GM12878 (cell line): Measurements from ENCODE around the gene CACNA2D3. TPM values are rescaled to one million over a fixed set of nuclear protein-coding genes. Genes with fewer than 3 reads are reported as not detected.

ENCODE experiments used
- ATAC-seq: fragments of 200-7000 bp; cut with Tn5 transposase; 3 replicates; pipeline ENCODE4 v1.9.1; 2020; ENCODE audit warnings: mild to moderate bottlenecking, moderate library complexity
- BruUV-seq: library from RNA; stranded (reverse); fragments of 400-500 nt; replicated peaks from 2 replicates; lab custom pipeline; 2021; lab: Mats Ljungman, UMichigan
- CTCF ChIA-PET: fragments of 300-600 bp; sonication (Branson Sonifier 250); formaldehyde crosslinking; extraction: SDS; loops from one replicate; lab custom pipeline; 2021; ENCODE audit warnings: inconsistent platforms; lab: Yijun Ruan, JAX
- POLR2A ChIA-PET: fragments of 350-600 bp; formaldehyde crosslinking; extraction: SDS; loops from one replicate; lab custom pipeline; 2021; ENCODE audit warnings: inconsistent platforms; lab: Charles Lee
- RAD21 ChIA-PET: fragments of 300-600 bp; sonication (Branson Sonifier 250); formaldehyde crosslinking; loops from one replicate; lab custom pipeline; 2023; ENCODE audit warnings: antibody characterized with exemption; ENCODE audit not compliant: unreplicated experiment; lab: Charles Lee
- SMC1A ChIA-PET: fragments of 300-600 bp; sonication (Branson Sonifier 250); formaldehyde crosslinking; loops from one replicate; lab custom pipeline; 2023; ENCODE audit not compliant: unreplicated experiment, uncharacterized antibody; lab: Charles Lee
- DNase-seq: peaks from one replicate; pipeline ENCODE4 v3.0.0-alpha.2; 2011; ENCODE audit warnings: low read depth, low spot score
- FAIRE-seq: peaks from 3 replicates; lab custom pipeline; 2011; peaks lifted over from hg19 to GRCh38; lab: Jason Lieb, UNC
- H2AFZ ChIP-seq: 2 replicates; pipeline ENCODE4 v1.6.0; 2011; ENCODE audit warnings: low read depth, low read length, control low read depth; ENCODE audit not compliant: control insufficient read depth
- H3K27ac ChIP-seq: 2 replicates; pipeline ENCODE4 v1.5.1; 2011; ENCODE audit warnings: control low read depth; ENCODE audit not compliant: control insufficient read depth, insufficient read depth
- H3K27me3 ChIP-seq, 2 experiments: replicated peaks in 1 of 2; 2 replicates each; pipeline versions ENCODE4 v1.6.0 to v1.6.1; 2011; ENCODE audit warnings: low read length in 1 of 2; ENCODE audit not compliant: control insufficient read depth in 2 of 2, insufficient read depth in 2 of 2
- H3K36me3 ChIP-seq, 2 experiments: 2 replicates each; pipeline ENCODE4 v1.5.1; 2011; ENCODE audit warnings: low read length in 1 of 2; ENCODE audit not compliant: control insufficient read depth in 2 of 2, insufficient read depth in 2 of 2
- H3K4me1 ChIP-seq: 2 replicates; pipeline ENCODE4 v1.6.1; 2011; ENCODE audit warnings: mild to moderate bottlenecking, low read length, moderate library complexity, mixed read lengths; ENCODE audit not compliant: control insufficient read depth, insufficient read depth
- H3K4me2 ChIP-seq: 2 replicates; pipeline ENCODE4 v1.6.0; 2011; ENCODE audit warnings: control low read depth; ENCODE audit not compliant: control insufficient read depth, insufficient read depth
- H3K4me3 ChIP-seq: fragments of 200-600 bp; sonication (generic); 2 replicates; pipeline ENCODE4 v1.5.1; 2016
- H3K79me2 ChIP-seq: 2 replicates; pipeline ENCODE4 v1.6.0; 2011; ENCODE audit warnings: low read length; ENCODE audit not compliant: control insufficient read depth, insufficient read depth
- H3K9ac ChIP-seq: 2 replicates; pipeline ENCODE4 v1.8.0; 2011; ENCODE audit warnings: low read length, control low read depth, mixed read lengths; ENCODE audit not compliant: control insufficient read depth, insufficient read depth
- H3K9me3 ChIP-seq: replicated peaks from 3 replicates; pipeline ENCODE4 v1.5.1; 2011; ENCODE audit warnings: mild to moderate bottlenecking, low read length; ENCODE audit not compliant: control insufficient read depth, insufficient read depth
- H4K20me1 ChIP-seq: 2 replicates; pipeline ENCODE4 v1.6.0; 2011; ENCODE audit not compliant: control insufficient read depth, insufficient read depth
- CHD2 ChIP-seq: IDR thresholded peaks from 2 replicates; pipeline ENCODE4 v1.6.1; 2011; ENCODE audit warnings: low read depth, low read length, improper control_type of control experiment, borderline replicate concordance
- E2F4 ChIP-seq: IDR thresholded peaks from 2 replicates; pipeline ENCODE4 v1.6.1; 2012; ENCODE audit warnings: low read depth, low read length, improper control_type of control experiment
- GABPA ChIP-seq: IDR thresholded peaks from 2 replicates; pipeline ENCODE4 v1.6.1; 2014; ENCODE audit warnings: antibody characterized with exemption, low read depth, mild to moderate bottlenecking, inconsistent platforms
- HDAC6 ChIP-seq: fragments of 200-600 bp; sonication (generic); IDR thresholded peaks from one replicate; pipeline ENCODE4 v1.8.0; 2017; ENCODE audit warnings: antibody characterized with exemption; ENCODE audit not compliant: unreplicated experiment
- LARP7 ChIP-seq: fragments of 450-650 bp; IDR thresholded peaks from 2 replicates; pipeline ENCODE4 v1.6.1; 2017; ENCODE audit warnings: mild to moderate bottlenecking
- NFYB ChIP-seq: IDR thresholded peaks from 2 replicates; pipeline ENCODE4 v1.6.1; 2011; ENCODE audit warnings: low read depth, mild to moderate bottlenecking, low read length, improper control_type of control experiment, moderate library complexity; ENCODE audit not compliant: insufficient read depth
- PRDM15 ChIP-seq: fragments of 450-650 bp; formaldehyde crosslinking; IDR thresholded peaks from 2 replicates; pipeline ENCODE4 v1.4.0; 2020; ENCODE audit warnings: mild to moderate bottlenecking, moderate library complexity
- RBBP5 ChIP-seq: fragments of 200-600 bp; sonication (generic); conservative IDR thresholded peaks from 2 replicates; pipeline ENCODE4 v1.6.1; 2016
- RUNX3 ChIP-seq: IDR thresholded peaks from 2 replicates; pipeline ENCODE4 v1.6.1; 2012; ENCODE audit warnings: low read length, inconsistent platforms
- SIN3A ChIP-seq: IDR thresholded peaks from 2 replicates; pipeline ENCODE4 v1.6.1; 2012; ENCODE audit warnings: low read depth, low read length, improper control_type of control experiment
- SIX5 ChIP-seq: IDR thresholded peaks from 2 replicates; pipeline ENCODE4 v1.6.1; 2011; ENCODE audit warnings: mild to moderate bottlenecking, low read depth, low read length, moderate library complexity; ENCODE audit not compliant: severe bottlenecking
- TCF12 ChIP-seq: IDR thresholded peaks from 2 replicates; pipeline ENCODE4 v1.6.1; 2011; ENCODE audit warnings: low read depth, mild to moderate bottlenecking, low read length
- ZNF217 ChIP-seq: fragments of 450-650 bp; IDR thresholded peaks from 2 replicates; pipeline ENCODE4 v1.6.1; 2017; ENCODE audit warnings: antibody characterized with exemption, mild to moderate bottlenecking
- ZZZ3 ChIP-seq: IDR thresholded peaks from 2 replicates; pipeline ENCODE4 v1.6.1; 2011; ENCODE audit warnings: low read depth; ENCODE audit not compliant: control insufficient read depth, insufficient read length
- WGBS: methylation state at CpG from one replicate; pipeline ENCODE4 v1.1.6; 2016; ENCODE audit warnings: low lambda C conversion rate; ENCODE audit not compliant: insufficient replicate concordance, insufficient coverage; ENCODE audit errors: missing lambda C conversion rate; 5-methylcytosine and 5-hydroxymethylcytosine counted together
- in situ Hi-C: fragments of 300-500 bp; cut with MboI; formaldehyde crosslinking; loops from 9 replicates; pipeline ENCODE4 v1.14.3; 2018; ENCODE audit warnings: mixed read lengths
- intact Hi-C: fragments of 100-400 bp; cut with micrococcal nuclease; formaldehyde crosslinking; loops from one replicate; pipeline ENCODE4 v1.14.2; 2022; ENCODE audit not compliant: unreplicated experiment
- polyA plus RNA-seq, 11 experiments: library from polyadenylated mRNA; depleted of rRNA in 4 of 11; unstranded in 6 of 11; stranded (reverse) in 5 of 11; fragments of >200 nt; fragmentation: Nextera tagmentation in 4 of 11; fragmentation: Illumina TruSeq in 1 of 11; extraction: Ambion mirVana in 4 of 11; extraction: Trizol in 1 of 11; gene quantifications; 1 replicate in 1 of 11; 2 replicates in 10 of 11; pipeline versions ENCODE4 v1.2.1 to v1.2.3, GENCODE V29; 2011 to 2016; ENCODE audit warnings: inconsistent platforms in 2 of 11, missing spikeins in 2 of 11, low read depth in 1 of 11
- total RNA-seq, 4 experiments: library from RNA; depleted of rRNA in 3 of 4; stranded (reverse); fragments of >200 nt in 3 of 4; fragmentation: Illumina TruSeq in 1 of 4; extraction: Trizol in 1 of 4; gene quantifications; 2 replicates each; pipeline versions ENCODE4 v1.2.1 to v1.2.3, GENCODE V29; 2013 to 2021
- TF ChIP-seq, protein P1 (sequence below): fragments of 450-650 bp; IDR thresholded peaks from 2 replicates; pipeline ENCODE4 v1.6.1; 2017; ENCODE audit warnings: antibody characterized with exemption, mild to moderate bottlenecking, moderate library complexity
- TF ChIP-seq, protein P2 (sequence below): IDR thresholded peaks from 2 replicates; pipeline ENCODE4 v1.6.1; 2011; ENCODE audit warnings: mild to moderate bottlenecking, low read depth, low read length, moderate library complexity; ENCODE audit not compliant: insufficient replicate concordance

CACNA2D3 gene
- total and polyA plus RNA-seq, 10 of the 15 experiments (the other 5 are each of a cell fraction or from before 2014, with no cell fraction given) = not detected

DNA sequence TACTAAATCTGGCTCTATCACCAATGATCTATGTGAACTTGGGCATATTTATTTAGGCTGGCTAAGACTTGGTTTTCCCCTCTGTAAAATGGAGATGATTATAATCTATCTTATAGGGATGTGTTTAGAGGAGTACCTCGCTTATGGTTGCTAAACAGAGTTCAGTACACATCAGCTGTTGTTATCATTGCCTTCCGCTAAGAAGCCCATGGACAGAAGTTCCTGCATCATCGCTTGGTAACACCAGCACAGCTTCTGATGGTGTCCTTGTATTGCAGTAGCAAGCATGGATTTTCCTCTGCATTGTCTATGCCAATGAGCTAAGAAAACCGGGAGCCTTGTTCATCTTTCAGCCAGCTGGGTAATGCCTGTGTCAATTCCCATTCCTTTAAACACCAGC is 878.6 kb downstream of the CACNA2D3 start (continued):
- TF ChIP-seq SIN3A (no peak), SIX5 (no peak), RUNX3 (no peak), E2F4 (no peak), HDAC6 (no peak), GABPA (no peak), ZZZ3 (no peak)
- TF ChIP-seq, protein P1, sequence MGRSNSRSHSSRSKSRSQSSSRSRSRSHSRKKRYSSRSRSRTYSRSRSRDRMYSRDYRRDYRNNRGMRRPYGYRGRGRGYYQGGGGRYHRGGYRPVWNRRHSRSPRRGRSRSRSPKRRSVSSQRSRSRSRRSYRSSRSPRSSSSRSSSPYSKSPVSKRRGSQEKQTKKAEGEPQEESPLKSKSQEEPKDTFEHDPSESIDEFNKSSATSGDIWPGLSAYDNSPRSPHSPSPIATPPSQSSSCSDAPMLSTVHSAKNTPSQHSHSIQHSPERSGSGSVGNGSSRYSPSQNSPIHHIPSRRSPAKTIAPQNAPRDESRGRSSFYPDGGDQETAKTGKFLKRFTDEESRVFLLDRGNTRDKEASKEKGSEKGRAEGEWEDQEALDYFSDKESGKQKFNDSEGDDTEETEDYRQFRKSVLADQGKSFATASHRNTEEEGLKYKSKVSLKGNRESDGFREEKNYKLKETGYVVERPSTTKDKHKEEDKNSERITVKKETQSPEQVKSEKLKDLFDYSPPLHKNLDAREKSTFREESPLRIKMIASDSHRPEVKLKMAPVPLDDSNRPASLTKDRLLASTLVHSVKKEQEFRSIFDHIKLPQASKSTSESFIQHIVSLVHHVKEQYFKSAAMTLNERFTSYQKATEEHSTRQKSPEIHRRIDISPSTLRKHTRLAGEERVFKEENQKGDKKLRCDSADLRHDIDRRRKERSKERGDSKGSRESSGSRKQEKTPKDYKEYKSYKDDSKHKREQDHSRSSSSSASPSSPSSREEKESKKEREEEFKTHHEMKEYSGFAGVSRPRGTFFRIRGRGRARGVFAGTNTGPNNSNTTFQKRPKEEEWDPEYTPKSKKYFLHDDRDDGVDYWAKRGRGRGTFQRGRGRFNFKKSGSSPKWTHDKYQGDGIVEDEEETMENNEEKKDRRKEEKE = no peak

DNA sequence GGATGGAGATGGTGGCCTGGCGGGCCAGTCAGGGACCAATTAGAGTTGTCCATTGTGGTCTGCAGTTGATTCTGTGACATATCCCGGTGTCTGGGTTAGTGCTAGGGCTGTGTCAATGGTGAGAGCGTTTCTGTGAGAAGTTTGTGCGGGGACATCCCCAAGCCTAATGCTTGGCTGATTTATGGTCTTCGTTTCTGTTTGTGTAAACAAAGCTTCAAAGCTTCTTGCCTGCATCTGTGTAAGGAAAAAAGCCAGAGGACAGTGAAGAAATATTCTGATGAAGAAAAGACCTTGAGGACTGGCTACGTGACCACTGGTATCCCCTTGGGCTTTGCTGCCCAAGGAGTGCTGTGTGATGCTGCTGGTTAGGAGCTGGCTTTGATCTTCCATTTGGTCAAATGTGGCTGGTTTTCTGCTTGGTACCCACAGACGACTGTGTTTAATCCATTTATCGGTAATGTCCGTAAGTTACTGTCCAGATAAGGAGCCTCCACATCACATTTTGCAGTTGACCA is 880.1 kb downstream of the CACNA2D3 start:
- ChIA-PET POLR2A (no interaction called here), SMC1A (no interaction called here), CTCF (no interaction called here), RAD21 (no interaction called here)
- Histone ChIP-seq H3K9ac (no peak overlapping the region), H3K79me2 (no peaks in the 10 kb centered on the region), H4K20me1 (no peaks in the 10 kb centered on the region), H3K9me3 (no peaks in the 10 kb centered on the region), H3K36me3 (no peaks in the 10 kb centered on the region), H3K27ac (no peak overlapping the region), H3K4me2 (no peak overlapping the region), H3K4me1 (no peaks in the 10 kb centered on the region), H2AFZ (no peak overlapping the region), H3K4me3 (no peak overlapping the region), H3K27me3 (no peaks in the 10 kb centered on the region)
- BruUV-seq = no TSS peak
- FAIRE-seq = no peak
- in situ Hi-C loops (no loop called here), intact Hi-C loops (no loop called here)
- DNase-seq = no peak
- ATAC-seq = no peak
- TF ChIP-seq, protein P2, sequence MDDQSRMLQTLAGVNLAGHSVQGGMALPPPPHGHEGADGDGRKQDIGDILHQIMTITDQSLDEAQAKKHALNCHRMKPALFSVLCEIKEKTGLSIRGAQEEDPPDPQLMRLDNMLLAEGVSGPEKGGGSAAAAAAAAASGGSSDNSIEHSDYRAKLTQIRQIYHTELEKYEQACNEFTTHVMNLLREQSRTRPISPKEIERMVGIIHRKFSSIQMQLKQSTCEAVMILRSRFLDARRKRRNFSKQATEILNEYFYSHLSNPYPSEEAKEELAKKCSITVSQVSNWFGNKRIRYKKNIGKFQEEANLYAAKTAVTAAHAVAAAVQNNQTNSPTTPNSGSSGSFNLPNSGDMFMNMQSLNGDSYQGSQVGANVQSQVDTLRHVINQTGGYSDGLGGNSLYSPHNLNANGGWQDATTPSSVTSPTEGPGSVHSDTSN = no peak
- TF ChIP-seq NFYB (no peak), PRDM15 (CRISPR knock-in tag) (no peak), CHD2 (no peak), RBBP5 (no peak), GABPA (no peak), ZNF217 (no peak), LARP7 (no peak), TCF12 (no peak)
- WGBS = 31% methylated on average over 9 of the region's 9 CpGs
